Dermis blood vessel endothelial cell (primary cell): ENCODE data around the gene ITGB6. TPM values are rescaled to one million over a fixed set of nuclear protein-coding genes. Genes with fewer than 3 reads are reported as not detected.
"Not testable (repeated sequence)": the region's sequence is repeated elsewhere in the genome, so short reads cannot be mapped to it uniquely, and the experiment has no call there.

Source experiments
- DNase-seq: peaks from one replicate; pipeline ENCODE4 v3.0.0; 2010
- total RNA-seq: library from RNA; depleted of rRNA; stranded (reverse); fragments of >200 nt; gene quantifications from 2 replicates; pipeline ENCODE4 v1.2.3, GENCODE V29; 2014

ITGB6 gene
- total RNA-seq, 1 donor from 2014 or later: 0.85 TPM

DNA sequence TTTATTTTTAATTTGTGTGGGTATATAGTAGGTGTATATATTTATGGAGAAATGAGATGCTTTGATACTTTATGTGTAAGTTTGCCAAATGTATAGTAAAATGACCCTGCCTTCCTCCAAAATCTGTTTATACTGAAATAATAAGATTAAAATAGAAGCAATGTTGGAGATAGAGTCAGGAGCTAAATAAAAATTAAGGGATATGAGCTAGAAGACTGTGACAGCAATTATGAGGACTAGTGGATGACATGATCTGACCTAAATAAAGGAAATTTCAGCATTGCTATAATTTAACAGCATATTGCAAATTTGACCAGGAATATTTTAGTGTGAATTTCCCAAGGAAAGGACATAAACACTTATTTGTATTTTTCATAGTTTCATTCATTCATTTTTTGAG, 60.7 kb downstream of the ITGB6 start:
- DNase-seq: no peak

DNA sequence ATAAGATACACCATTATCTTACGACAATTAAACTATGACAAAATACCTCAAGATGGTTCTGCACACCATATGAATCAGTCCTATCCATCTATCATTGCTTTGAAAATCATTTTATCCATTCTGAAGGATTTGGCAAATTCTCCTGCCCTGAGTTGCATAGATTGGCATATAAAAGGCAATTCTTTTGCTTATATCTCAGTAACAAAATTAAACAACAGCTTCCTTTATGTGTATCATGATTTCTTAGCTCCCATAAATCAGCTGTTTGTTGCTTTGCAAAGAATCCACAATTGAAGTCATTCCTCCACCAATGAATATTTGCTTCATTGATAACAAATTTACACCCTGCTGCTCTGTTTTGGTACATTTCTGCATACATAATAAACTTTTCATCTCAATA, 61.7 kb downstream of the ITGB6 start:
- DNase-seq: no peak

DNA sequence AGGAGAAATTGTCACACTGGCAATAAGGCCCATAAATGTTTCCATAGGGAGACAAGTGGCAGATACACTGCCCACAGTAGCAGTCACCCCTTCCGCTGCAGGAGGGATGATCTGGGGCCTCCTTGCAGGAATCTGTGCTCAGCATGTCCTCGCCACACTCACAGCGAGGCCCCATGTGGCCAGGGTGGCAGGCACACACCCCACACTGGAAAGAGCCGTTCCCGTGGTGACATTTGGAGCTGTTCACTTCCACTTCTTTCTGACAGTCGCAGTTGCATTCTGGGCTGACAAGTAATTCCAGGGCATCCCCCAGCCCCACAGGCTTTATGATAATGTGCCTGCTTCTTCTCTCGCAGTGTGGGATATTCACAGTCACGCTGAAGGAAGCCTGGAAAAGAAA, 62.6 kb downstream of the ITGB6 start:
- DNase-seq: no peak

DNA sequence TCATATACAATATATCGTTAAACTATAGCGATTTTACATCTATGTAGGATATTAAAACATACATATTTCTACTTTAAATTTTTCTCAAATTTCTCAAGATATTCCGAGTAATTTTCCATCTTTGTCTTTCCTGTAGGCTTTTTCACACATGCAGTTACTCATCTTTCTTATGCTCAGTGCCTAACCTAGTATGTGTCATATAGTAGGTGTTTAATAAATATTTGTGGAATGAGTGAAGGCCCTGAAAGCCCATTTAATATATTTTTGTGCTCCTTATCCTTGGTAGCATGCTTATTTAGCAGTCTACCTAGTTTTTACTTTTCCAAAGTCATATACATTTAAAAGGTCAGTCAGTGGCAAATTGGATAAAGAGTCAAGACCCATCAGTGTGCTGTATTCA, 67.3 kb downstream of the ITGB6 start:
- no peak for DNase-seq

DNA sequence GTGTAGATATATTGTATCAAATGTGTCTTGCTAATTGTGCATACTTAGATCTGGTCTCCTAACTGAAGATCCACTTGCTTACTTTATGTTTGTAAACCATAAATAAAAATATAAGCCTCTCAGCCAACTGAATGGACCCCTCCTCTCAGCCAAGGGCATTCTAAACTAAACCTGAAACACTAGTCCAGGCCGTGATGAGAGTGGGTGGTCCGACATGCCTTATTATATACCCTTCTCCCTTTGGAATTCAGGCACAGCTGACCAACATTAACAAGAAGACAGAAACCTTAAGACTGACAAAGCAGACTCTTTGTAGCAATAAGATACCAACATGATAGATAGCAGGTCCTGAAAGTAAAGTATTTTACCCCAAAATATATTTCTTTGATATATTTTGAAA, 73.3 kb downstream of the ITGB6 start:
- DNase-seq: no peak

DNA sequence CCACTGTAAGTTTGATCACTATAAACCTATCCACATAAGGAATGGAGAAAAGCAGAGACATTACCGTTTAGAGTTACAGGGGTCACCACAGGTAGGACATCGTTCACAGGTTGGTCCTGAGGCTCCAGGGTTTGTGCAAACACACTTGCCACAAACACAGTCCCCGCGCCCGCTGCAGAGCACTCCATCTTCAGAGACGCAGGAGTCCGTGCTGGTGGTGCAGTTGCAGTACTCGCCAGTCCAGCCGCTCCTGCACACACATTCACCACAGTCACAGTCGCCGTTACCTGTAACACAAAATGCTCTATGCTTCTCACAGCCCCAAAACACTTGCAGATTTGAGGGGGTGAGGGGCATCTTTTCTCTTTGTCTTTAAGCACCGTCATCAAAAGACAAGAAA, 73.8 kb downstream of the ITGB6 start:
- DNase-seq: no peak

DNA sequence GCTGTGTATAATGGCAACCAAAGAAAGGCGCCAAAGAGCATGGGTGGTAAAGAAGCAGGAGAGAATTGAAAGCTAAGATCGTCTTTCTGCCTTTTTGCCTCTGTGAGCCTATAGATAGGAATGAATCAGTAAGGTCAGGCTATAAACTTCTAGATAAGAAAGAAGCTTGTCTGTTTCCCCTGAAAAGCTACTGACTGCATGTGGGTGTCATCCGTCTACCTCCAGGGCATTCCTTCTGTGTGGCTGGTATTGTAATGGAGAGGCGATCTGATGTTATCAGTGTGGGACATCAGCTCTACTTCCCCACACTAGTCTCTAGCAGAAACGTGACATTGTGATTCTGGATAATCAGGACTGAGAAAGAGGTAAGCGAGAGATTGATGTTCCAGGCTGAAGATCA, 74.2 kb downstream of the ITGB6 start:
- no peak for DNase-seq

DNA sequence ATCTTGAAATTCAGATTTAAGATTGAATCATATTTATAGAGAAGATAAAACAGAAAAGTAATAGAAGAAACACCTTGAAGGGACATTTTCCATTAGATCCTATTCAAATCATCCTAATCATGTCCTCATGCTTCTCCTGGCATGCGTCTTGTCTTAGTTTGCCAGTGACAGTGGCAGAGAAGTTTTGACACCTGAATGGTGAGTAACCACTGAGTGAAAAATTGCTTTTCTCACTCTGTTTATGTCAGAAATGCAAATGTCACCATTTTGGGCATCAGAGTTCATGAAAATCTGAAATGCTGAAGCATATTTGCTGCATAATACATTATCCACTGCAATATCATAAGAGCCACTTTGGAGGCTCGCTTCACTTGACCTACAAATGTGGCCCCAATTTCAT, 74.7 kb downstream of the ITGB6 start:
- DNase-seq: no peak

DNA sequence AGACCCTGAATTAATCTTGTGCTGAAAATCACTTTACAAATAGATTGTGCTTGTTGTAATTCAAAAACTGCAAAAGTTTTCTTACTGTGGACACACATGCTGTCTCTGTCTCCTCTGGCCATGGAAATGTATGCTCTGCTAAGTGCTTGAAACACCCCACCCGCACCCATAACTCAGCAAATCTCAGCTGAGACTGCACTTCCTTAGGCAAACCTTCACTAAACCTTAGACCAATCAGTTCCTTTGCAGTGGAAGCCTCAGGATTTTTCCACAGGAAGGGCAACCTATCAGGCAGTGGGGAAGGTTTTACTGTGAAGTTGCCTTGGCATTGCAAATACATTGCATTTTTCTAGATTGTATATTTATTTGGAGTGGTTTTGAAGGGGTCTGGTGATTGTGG, 75.5 kb downstream of the ITGB6 start:
- DNase-seq: no peak

DNA sequence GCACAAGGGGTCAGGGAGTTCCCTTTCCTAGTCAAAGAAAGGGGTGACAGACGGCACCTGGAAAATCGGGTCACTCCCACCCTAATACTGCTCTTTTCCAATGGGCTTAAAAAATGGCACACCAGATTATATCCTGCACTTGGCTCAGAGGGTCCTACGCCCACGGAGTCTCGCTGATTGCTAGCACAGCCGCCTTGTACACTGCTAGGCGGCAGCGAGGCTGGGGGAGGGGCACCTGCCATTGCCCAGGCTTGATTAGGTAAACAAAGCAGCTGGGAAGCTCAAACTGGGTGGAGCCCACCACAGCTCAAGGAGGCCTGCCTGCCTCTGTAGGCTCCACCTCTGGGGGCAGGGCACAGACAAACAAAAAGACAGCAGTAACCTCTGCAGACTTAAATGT, 85.4 kb downstream of the ITGB6 start:
- DNase-seq: not testable (repeated sequence)

DNA sequence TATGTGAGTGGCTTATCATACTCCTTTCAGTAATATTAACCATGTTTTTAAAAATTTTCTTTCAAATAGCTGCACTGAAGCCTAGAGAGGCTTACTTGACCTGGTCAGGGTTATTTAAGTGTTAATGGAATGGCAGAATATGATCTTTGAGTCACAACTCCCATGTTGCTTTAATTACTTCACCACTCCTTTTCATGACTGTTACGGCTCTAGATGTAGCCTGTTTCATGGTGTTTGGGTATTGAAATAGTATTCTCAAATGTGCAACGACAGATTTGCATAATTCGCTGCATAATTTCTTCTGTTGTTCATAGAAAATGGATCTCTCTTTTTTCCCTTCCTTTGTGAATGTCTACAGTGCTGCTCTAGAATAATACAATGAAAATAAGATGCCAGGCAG, 86.1 kb downstream of the ITGB6 start:
- no peak for DNase-seq

DNA sequence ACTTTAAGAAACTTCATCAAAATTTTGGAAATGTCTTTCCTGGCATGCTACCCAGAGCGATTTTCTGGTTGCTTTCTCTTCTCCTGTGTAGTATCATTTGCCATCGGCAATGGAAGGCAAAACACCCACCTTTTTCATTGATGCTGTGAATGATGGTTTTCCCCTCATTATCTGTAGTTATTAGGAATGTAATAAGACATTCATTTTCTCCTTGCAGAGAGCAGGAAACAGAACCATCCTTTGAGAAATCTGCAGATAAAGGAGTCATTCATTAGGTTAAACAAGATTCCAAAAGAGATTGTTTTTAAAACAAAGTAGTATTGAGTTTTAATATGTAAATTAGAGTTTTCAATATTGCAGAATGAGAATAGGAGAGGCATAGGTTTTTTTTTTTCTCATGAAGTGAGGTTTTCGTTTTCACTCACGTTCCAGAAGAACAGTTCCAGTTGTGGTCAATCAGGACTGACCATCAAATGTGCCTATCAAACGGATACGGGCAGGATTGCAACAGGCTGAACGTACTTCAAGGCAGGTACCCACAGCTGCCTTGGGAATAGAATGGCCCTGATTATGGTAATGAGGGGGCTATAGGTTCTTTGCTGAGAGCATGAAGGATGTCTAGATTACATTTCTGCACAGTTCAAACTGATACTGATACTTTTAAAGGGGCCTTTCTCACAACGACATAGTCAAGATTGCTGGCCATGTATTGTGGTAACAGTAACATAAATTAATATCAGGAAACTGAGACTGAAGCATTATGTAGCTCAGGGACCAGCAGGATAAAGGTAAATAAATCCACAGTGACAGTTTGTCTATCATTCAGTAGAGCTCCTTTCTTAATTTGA, 87.9 kb downstream of the ITGB6 start:
- no peak for DNase-seq

DNA sequence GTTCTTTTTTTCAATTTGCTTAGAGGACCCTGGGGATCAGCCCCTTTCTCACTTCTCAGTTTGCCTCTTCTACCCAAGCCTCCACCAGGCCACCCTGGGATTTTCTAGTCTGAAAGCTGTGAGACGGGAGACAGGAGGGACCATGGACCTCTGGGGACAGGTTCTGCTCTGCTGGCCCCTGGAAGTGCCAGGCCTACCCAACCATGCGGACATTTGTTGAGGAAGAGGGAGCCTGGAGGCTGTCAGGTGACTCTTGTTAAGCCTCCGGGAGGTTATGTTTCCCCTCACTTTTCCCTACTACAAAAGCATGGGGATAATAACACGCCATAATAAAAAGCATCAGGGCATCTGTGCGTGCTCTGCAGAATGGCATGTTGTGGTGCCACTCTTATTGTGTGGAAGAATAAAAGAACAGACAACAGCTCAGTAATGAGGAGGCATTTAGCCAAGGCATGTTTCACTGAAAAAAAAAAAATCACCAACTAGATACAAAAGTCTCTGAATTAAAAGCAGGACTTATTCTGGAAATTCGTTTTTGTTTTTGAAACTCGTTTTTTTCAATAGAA, 89.3 kb downstream of the ITGB6 start:
- DNase-seq: no peak

DNA sequence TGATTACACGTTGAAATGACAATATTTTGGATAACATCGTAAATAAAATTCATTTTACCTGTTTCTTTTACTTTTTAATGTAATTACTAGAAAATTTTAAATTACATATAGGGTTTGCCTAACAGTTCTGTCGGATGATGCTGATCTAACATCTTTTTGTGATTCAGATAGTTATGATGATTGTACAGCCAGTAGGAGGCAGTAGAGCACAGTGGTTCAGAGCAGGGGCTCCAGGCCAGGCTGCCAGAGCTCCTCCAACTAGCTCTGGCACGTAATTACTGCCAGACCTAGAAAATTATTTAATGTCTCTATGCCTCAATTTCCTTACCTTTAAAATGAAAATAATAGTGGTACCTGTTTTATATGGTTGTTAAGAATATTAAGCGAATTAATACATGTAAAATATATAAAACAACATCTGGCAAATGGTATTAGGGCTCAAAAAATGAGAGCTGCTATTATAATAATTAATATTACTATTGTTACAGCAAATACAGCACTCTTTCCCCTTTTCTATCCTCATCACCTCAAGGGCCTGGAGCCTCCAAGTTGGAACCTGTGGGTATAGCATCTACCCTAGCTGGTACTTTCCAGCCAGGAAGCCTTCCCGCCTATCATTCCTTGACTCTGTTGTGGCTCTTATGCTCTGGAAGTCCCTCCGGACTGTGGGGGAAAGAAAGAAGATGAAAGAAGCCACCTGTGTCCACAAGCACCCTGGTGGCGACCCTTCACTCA, 90.0 kb downstream of the ITGB6 start:
- peak; percentile 90 for DNase-seq

DNA sequence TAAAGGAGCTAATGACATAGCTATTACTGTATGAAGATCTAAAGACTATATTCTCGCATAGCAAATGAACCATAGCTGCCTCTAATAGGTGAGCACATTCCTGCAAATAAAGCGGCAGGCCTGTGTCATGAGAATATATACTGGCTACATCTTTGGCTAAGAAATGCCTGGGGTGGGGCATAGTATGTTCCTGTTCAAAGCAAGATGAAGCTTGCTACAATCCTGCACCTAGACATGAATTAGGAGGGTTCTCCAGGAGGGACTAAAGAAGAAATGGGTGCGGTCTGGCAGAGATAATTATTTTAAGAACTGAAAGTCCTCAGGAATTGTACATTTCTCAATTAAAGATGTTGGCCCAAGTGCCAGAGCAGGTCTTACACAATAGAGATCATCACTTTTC, 90.8 kb downstream of the ITGB6 start:
- no peak for DNase-seq

DNA sequence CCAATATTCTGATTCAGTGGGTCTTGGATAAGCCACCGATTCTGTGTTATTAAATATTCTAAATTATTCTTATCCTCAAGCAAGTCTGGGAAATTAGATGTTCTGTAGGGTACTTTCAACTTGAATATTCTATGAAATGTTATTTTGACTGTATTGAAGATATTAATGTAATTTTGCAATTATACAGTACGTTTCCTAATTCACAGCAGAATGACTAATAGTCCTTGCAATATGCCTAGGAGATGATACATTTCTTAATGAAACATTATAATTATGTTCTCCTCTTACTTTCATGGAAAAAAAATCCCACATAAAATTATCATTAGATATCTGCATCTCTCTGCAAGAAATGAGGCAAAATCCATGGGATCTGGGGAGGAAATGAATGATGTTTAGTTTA, 91.4 kb downstream of the ITGB6 start:
- no peak for DNase-seq

DNA sequence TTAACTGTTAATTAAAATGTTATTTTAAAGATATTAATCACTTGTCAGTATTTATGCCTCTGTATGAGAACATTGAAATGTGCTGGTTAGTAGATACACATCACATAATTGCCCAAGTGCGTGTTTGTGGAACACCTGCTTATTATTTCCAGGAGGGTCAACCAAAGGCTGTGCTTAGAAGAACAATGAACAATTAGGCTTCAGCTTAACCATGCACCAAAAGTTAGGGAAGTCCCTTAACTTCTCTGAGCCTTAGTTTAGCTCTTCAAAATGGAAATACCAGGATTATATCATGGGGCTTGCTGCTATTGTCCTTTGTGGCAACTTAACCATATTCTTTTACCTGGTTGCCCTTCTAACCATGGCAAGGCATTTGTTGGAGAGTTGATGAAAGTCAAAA, 94.7 kb downstream of the ITGB6 start:
- no peak for DNase-seq

DNA sequence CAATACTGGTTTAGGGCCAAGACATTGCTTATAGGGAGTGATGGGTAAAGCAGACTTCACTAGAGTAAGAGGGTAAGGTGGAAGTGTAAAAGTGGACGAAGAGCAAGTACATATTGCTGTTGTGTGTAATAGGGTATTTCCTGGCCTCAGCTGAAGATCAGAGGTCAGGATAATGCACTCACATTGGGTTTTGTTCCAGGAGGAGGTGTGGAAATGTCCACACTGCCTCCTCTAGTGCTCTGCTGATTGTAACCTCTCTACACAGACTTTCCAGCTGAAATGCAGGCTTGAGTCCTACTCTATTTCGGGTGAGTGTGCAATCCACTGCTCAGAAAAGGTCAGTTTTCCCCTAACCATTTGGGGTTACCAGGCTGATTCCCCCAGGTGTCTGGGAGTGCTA, 96.0 kb downstream of the ITGB6 start:
- no peak for DNase-seq

DNA sequence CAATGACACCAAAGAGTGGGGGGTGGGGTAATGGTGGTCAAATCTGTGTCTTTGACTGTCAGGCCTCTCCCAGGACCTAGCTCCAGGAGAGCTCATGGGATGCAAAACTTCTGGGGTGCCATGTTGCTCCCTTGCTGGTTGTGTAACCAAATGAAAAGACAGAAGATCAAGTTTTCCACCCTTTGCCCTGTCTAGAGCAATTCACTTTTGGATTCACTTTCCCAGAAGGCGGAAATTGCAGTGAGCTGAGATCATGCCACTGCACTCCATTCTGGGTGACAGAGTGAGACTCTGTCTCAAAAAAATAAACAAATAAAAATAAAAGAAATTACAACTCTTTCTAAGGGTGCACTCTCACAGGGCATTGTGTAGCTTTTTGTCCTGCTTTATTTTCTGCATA, 102.7 kb downstream of the ITGB6 start:
- no peak for DNase-seq

DNA sequence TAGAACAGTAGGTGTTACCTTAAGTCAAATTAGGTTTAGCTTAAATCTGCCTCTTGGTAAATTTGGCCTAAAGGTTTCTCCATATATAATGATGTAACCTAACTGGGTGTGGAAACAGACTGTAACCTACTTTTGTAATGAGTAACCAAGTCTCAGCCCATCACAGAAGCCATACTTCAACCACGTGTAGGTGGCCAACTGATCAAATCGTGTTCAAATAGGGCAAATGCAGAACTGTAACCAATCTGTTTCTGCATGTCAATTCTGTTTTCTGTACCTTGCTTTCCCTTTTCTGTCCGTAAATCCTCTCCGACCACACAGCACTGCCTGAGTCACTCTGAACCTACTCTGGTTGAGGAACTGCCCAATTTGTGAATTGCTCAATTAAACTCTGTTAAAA, 103.7 kb downstream of the ITGB6 start:
- no peak for DNase-seq

DNA sequence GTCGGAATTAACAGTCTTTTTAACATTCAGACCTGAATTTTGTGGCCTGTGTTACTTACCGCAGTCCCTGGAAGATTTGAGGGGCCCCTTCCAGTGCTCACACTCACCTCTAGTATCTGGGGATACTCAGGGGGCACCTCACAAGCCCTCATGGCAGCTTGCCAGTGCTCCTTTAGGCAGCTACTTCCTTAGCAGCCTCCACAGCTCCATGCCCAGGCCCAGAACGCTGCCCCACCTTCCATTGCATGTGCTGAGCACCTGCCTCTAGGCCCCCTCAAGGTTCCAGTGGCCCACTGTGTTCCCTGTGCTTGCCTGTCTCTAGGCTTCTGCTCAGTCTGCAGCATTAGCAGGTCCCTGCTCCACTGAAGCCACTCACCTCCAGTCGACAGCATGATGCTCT, 107.6 kb downstream of the ITGB6 start:
- no peak for DNase-seq

DNA sequence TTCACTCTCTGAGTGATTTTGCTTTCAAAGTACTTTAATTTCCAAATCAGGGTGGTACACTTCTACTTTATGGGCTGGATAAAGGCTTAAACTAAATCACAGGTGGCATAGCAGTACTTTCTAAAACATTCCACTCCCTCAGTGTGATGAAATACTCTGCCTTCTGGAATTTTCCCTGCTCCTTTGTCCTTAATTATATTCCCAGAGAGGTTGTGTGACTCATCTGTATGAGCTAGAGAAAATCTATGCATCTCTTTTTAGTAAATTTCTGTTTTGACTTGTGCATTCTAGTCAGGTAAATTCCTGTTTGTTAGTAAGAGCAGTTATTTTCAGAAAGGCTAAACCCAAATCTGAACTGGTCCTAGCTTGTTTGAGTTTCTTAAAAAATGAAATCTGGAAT, 108.7 kb downstream of the ITGB6 start:
- peak; percentile 39 for DNase-seq

DNA sequence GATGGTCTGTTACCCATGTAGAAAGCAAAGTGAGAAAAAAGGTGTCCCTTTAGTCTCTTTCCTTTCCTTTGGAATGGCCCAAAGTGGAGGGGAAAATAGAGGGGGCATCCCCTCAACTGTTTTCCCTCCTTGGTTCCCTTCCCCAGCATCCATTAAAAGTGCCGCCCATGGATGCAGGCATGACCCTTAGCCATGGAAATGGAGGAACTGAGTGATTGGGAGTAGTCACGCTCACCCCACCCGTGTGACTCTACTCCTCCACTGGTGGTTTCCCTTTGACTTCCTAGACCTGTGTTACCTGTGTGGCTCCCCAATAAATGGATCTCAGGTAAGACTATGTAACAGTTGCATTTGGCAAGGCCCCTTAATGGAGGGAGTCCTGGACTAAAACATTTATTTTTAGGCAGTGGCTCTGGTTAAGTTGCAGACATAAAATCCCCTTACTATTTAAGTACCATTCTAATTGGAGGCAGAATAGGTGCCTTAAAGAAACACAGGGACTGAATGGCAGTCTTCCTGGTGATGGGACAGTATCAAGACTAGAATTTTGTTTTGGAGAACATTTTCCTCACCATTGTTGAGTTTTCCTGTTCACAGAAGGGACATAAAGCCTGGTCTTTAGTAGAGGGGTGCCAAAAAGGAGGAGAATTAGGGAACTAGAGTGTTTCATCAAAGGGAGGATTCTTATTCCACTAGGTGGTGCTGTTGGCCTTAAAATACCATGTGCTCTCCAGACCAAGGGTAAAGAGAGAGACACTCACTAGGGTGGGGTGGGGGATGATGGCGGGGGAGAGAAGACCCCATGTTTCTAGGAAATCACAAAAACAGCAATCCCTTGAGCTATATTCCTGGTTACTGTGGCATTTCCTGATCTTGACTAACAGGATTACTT, 112.0 kb downstream of the ITGB6 start:
- peak; percentile 51 for DNase-seq
